H1 (cell line): Measurements from ENCODE around the gene RERE. TPM values are rescaled to one million over a fixed set of nuclear protein-coding genes. Genes with fewer than 3 reads are reported as not detected.

ENCODE experiments used
- CTCF ChIA-PET: fragments of 300-600 bp; sonication (Branson Sonifier 250); formaldehyde crosslinking; loops from one replicate; lab custom pipeline; 2021; ENCODE audit not compliant: partially characterized antibody; lab: Charles Lee
- POLR2A ChIA-PET: fragments of 300-600 bp; sonication (Branson Sonifier 250); formaldehyde crosslinking; loops from one replicate; lab custom pipeline; 2021; ENCODE audit warnings: inconsistent platforms; ENCODE audit not compliant: partially characterized antibody; lab: Charles Lee
- DNase-seq, 2 experiments: peaks; one replicate each; pipeline versions ENCODE4 v3.0.0 to v3.0.0-alpha.2; 2010 to 2022; ENCODE audit warnings: low spot score in 2 of 2, low read depth in 1 of 2, mixed read lengths in 1 of 2
- FAIRE-seq: peaks from 2 replicates; lab custom pipeline; 2011; peaks lifted over from hg19 to GRCh38; lab: Jason Lieb, UNC
- H2AFZ ChIP-seq: 2 replicates; pipeline ENCODE4 v1.8.1; 2012; ENCODE audit warnings: low read length, inconsistent platforms
- H2AK5ac ChIP-seq: 2 replicates; pipeline ENCODE4 v1.6.1; 2013; ENCODE audit warnings: low read depth, low read length
- H2BK120ac ChIP-seq: replicated peaks from 2 replicates; pipeline ENCODE3; 2013; ENCODE audit warnings: low read depth, low read length, inconsistent platforms
- H2BK12ac ChIP-seq: 2 replicates; pipeline ENCODE4 v1.6.1; 2013; ENCODE audit warnings: low read depth, low read length
- H2BK15ac ChIP-seq: 2 replicates; pipeline ENCODE4 v1.6.1; 2013; ENCODE audit warnings: low read length
- H2BK20ac ChIP-seq: 2 replicates; pipeline ENCODE4 v1.6.1; 2013; ENCODE audit warnings: low read length
- H2BK5ac ChIP-seq: 2 replicates; pipeline ENCODE4 v1.6.1; 2013; ENCODE audit warnings: low read depth, low read length
- H3K14ac ChIP-seq: 2 replicates; pipeline ENCODE4 v1.6.1; 2013; ENCODE audit warnings: inconsistent platforms; ENCODE audit not compliant: insufficient read length
- H3K18ac ChIP-seq: 2 replicates; pipeline ENCODE4 v1.6.1; 2013; ENCODE audit warnings: low read length; ENCODE audit errors: extremely low read depth
- H3K23ac ChIP-seq: 2 replicates; pipeline ENCODE4 v1.6.1; 2013; ENCODE audit warnings: inconsistent platforms; ENCODE audit not compliant: insufficient read length
- H3K23me2 ChIP-seq: 2 replicates; pipeline ENCODE4 v1.6.1; 2013; ENCODE audit warnings: low read depth, low read length
- H3K27ac ChIP-seq: 2 replicates; pipeline ENCODE4 v1.6.1; 2011; ENCODE audit warnings: low read depth, low read length, inconsistent platforms
- H3K27me3 ChIP-seq, 4 experiments: replicated peaks in 1 of 4; 1 replicate in 1 of 4; 2 replicates in 3 of 4; pipeline versions ENCODE4 v1.6.1 to v1.8.1; 2011 to 2013; ENCODE audit warnings: low read length in 3 of 4, mild to moderate bottlenecking in 3 of 4, inconsistent platforms in 2 of 4, mixed read lengths in 2 of 4, moderate library complexity in 1 of 4; ENCODE audit not compliant: control insufficient read depth in 3 of 4, insufficient read depth in 3 of 4; ENCODE audit errors: extremely low read depth in 1 of 4
- H3K36me3 ChIP-seq, 4 experiments: 2 replicates each; pipeline versions ENCODE4 v1.6.1 to v1.8.1; 2011 to 2013; ENCODE audit warnings: mild to moderate bottlenecking in 4 of 4, low read length in 3 of 4, moderate library complexity in 2 of 4, control low read depth in 1 of 4, inconsistent platforms in 1 of 4; ENCODE audit not compliant: insufficient read depth in 4 of 4, control insufficient read depth in 2 of 4
- H3K4ac ChIP-seq: replicated peaks from 2 replicates; pipeline ENCODE3; 2013; ENCODE audit warnings: low read length, low read depth, mixed read lengths, inconsistent platforms; ENCODE audit not compliant: insufficient read length
- H3K4me1 ChIP-seq, 4 experiments: replicated peaks in 1 of 4; 1 replicate in 1 of 4; 2 replicates in 3 of 4; pipeline versions ENCODE4 v1.6.1 to v1.8.1; 2011 to 2013; ENCODE audit warnings: low read length in 3 of 4, inconsistent platforms in 2 of 4, mixed read lengths in 1 of 4; ENCODE audit not compliant: insufficient read depth in 4 of 4, control insufficient read depth in 3 of 4
- H3K4me2 ChIP-seq, 2 experiments: 2 replicates each; pipeline versions ENCODE4 v1.6.1 to v1.8.1; 2011 to 2013; ENCODE audit warnings: low read depth in 2 of 2, low read length in 2 of 2, control low read depth in 1 of 2, inconsistent platforms in 1 of 2, mild to moderate bottlenecking in 1 of 2; ENCODE audit not compliant: insufficient read depth in 1 of 2
- H3K4me3 ChIP-seq, 4 experiments: fragments of 200-600, 300-600 bp in 1 of 4; sonication (generic), shearing (Covaris generic), sonication (Bioruptor Twin) in 1 of 4; 2 replicates each; pipeline versions ENCODE4 v1.5.1 to v1.8.1; 2011 to 2016; ENCODE audit warnings: low read length in 4 of 4, low read depth in 3 of 4, control low read depth in 2 of 4, inconsistent platforms in 2 of 4, mild to moderate bottlenecking in 2 of 4, mixed read lengths in 1 of 4, moderate library complexity in 1 of 4; ENCODE audit not compliant: insufficient read depth in 2 of 4; ENCODE audit errors: extremely low read depth in 1 of 4
- H3K56ac ChIP-seq: replicated peaks from 2 replicates; pipeline ENCODE3; 2013; ENCODE audit warnings: low read depth, mild to moderate bottlenecking, mixed read lengths, low read length, inconsistent platforms; ENCODE audit not compliant: insufficient read length
- H3K79me1 ChIP-seq: 2 replicates; pipeline ENCODE4 v1.6.1; 2013; ENCODE audit warnings: low read depth, low read length, control low read depth
- H3K79me2 ChIP-seq, 2 experiments: 2 replicates each; pipeline versions ENCODE4 v1.6.1 to v1.8.1; 2012 to 2013; ENCODE audit warnings: low read length in 2 of 2, mild to moderate bottlenecking in 2 of 2, inconsistent platforms in 1 of 2; ENCODE audit not compliant: insufficient read depth in 2 of 2, control insufficient read depth in 1 of 2
- H3K9ac ChIP-seq, 4 experiments: replicated peaks in 1 of 4; 1 replicate in 1 of 4; 2 replicates in 3 of 4; pipeline versions ENCODE4 v1.6.1 to v1.8.1; 2011 to 2013; ENCODE audit warnings: low read depth in 3 of 4, low read length in 3 of 4, control low read depth in 2 of 4, mild to moderate bottlenecking in 2 of 4, moderate library complexity in 2 of 4, inconsistent platforms in 1 of 4; ENCODE audit errors: extremely low read depth in 1 of 4
- H3K9me3 ChIP-seq, 2 experiments: 2 replicates each; pipeline versions ENCODE4 v1.6.1 to v1.8.1; 2012 to 2013; ENCODE audit warnings: mild to moderate bottlenecking in 2 of 2, moderate library complexity in 2 of 2, control low read depth in 1 of 2, inconsistent platforms in 1 of 2, low read depth in 1 of 2, low read length in 1 of 2, mixed read lengths in 1 of 2; ENCODE audit not compliant: insufficient read depth in 2 of 2
- H4K20me1 ChIP-seq, 2 experiments: replicated peaks in 1 of 2; 2 replicates each; pipeline versions ENCODE3 to v1.8.1; 2011 to 2013; ENCODE audit warnings: inconsistent platforms in 2 of 2, low read length in 2 of 2, mild to moderate bottlenecking in 1 of 2; ENCODE audit not compliant: insufficient read depth in 2 of 2, control insufficient read depth in 1 of 2
- H4K5ac ChIP-seq: 2 replicates; pipeline ENCODE4 v1.6.1; 2013; ENCODE audit warnings: low read length, low read depth, mixed read lengths, inconsistent platforms; ENCODE audit not compliant: insufficient read length
- H4K8ac ChIP-seq: 2 replicates; pipeline ENCODE4 v1.8.0; 2013; ENCODE audit warnings: mild to moderate bottlenecking, moderate library complexity, low read length, inconsistent platforms; ENCODE audit not compliant: insufficient read depth; ENCODE audit errors: extremely low read depth
- H4K91ac ChIP-seq: replicated peaks from 2 replicates; pipeline ENCODE3; 2013; ENCODE audit warnings: low read length, mixed read lengths, inconsistent platforms; ENCODE audit not compliant: insufficient read length
- EP300 ChIP-seq, 2 experiments: IDR thresholded peaks; 1 replicate in 1 of 2; 2 replicates in 1 of 2; pipeline ENCODE4 v1.6.1; 2011 to 2012; ENCODE audit warnings: low read depth in 2 of 2, low read length in 2 of 2, mild to moderate bottlenecking in 2 of 2, borderline replicate concordance in 1 of 2, inconsistent platforms in 1 of 2, moderate library complexity in 1 of 2
- FOSL1 ChIP-seq: IDR thresholded peaks from 2 replicates; pipeline ENCODE4 v1.6.1; 2011; ENCODE audit warnings: mild to moderate bottlenecking, low read depth, low read length, moderate library complexity; ENCODE audit not compliant: insufficient read depth
- JUN ChIP-seq: IDR thresholded peaks from 2 replicates; pipeline ENCODE4 v1.6.1; 2011; ENCODE audit warnings: low read depth, mild to moderate bottlenecking, improper control_type of control experiment, low read length
- KDM4A ChIP-seq: IDR thresholded peaks from one replicate; pipeline ENCODE4 v1.7.1; 2012; ENCODE audit warnings: low read depth, mild to moderate bottlenecking, moderate library complexity, low read length, inconsistent platforms; ENCODE audit not compliant: severe bottlenecking
- NANOG ChIP-seq: IDR thresholded peaks from 2 replicates; pipeline ENCODE4 v1.6.1; 2011; ENCODE audit warnings: low read length, low read depth, mild to moderate bottlenecking, inconsistent platforms; ENCODE audit not compliant: insufficient read depth, poor library complexity, severe bottlenecking
- PHF8 ChIP-seq: fragments of 200-600 bp; sonication (generic); conservative IDR thresholded peaks from 2 replicates; pipeline ENCODE4 v1.7.1; 2012; ENCODE audit warnings: low read depth, mild to moderate bottlenecking, inconsistent platforms, low read length, moderate library complexity
- TEAD4 ChIP-seq: IDR thresholded peaks from 2 replicates; pipeline ENCODE4 v1.6.1; 2012; ENCODE audit warnings: low read depth, low read length, inconsistent platforms, mixed read lengths
- YY1 ChIP-seq: IDR thresholded peaks from 2 replicates; pipeline ENCODE4 v1.6.1; 2011; ENCODE audit warnings: low read depth, mild to moderate bottlenecking, low read length
- WGBS, 2 experiments: shearing (Covaris generic) in 1 of 2; methylation state at CpG; one replicate each; pipeline versions ENCODE4 v1.1.6 to v1.1.7; 2013 to 2015; ENCODE audit warnings: low lambda C conversion rate in 2 of 2, mixed read lengths in 2 of 2, inconsistent platforms in 1 of 2, low coverage in 1 of 2, missing lambda C conversion rate in 1 of 2; ENCODE audit not compliant: insufficient replicate concordance in 2 of 2, insufficient coverage in 1 of 2, insufficient read length in 1 of 2; ENCODE audit errors: extremely low coverage in 1 of 2, missing lambda C conversion rate in 1 of 2; 5-methylcytosine and 5-hydroxymethylcytosine counted together
- polyA plus RNA-seq, 7 experiments: library from polyadenylated mRNA; depleted of rRNA in 3 of 7; stranded (reverse) in 5 of 7; unstranded in 2 of 7; fragments of >200 nt in 5 of 7; fragments of 200-250 nt in 2 of 7; gene quantifications; 1 replicate in 5 of 7; 2 replicates in 1 of 7; 4 replicates in 1 of 7; pipeline versions ENCODE4 v1.2.1 to v1.2.3, GENCODE V29; 2011 to 2013; ENCODE audit warnings: missing spikeins in 2 of 7, mixed read lengths in 2 of 7
- total RNA-seq: library from RNA; stranded (reverse); fragmentation: NEBNext Ultra II Directional; extraction: Animal tissue kit (Norgen Biotek cat#: 25700); gene quantifications from 2 replicates; pipeline ENCODE4 v1.2.1, GENCODE V29; 2021
- TF ChIP-seq, protein P1 (sequence below): IDR thresholded peaks from 2 replicates; pipeline ENCODE4 v1.6.1; 2011; ENCODE audit warnings: low read length, improper control_type of control experiment

The RERE gene
- total and polyA plus RNA-seq, 2 of the 8 experiments (the other 6 are each of a cell fraction or from before 2014, with no cell fraction given) = 15.3 to 142 TPM

DNA sequence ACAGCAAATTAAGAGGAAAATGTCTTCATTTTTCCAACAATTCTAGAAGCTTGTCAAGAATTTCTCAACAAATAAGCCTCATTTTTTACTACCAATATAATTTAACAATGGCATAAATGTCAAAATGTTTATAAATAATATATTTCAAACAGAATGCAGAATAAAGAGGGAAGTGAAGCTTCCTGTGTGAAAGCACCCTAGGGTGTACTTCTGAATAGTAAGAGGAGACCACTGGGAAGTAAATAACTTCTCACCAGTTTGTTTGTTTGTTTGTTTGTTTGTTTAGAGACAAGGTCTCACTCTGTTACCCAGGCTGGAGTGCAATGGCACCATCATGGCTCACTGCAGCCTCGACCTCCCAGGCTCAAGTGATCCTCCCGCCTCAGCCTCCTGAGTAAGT is 255.2 kb downstream of the RERE start:
- no peak overlapping the region for H3K9ac ChIP-seq
- H3K4me3 ChIP-seq = no peak overlapping the region
- no peaks in the 10 kb centered on the region; a peak in 1 of 8 replicates for H3K36me3 ChIP-seq
- TF ChIP-seq KDM4A (no peak), PHF8 (no peak), NANOG (no peak), YY1 (no peak), TEAD4 (no peak), FOSL1 (no peak), EP300 (IDR thresholded peaks at IDR 0.05; ENCODE audit: borderline replicate concordance in 1 of 2, low read depth in 2 of 2, low read length in 2 of 2) (no peak), JUN (no peak)
- TF ChIP-seq, protein P1, sequence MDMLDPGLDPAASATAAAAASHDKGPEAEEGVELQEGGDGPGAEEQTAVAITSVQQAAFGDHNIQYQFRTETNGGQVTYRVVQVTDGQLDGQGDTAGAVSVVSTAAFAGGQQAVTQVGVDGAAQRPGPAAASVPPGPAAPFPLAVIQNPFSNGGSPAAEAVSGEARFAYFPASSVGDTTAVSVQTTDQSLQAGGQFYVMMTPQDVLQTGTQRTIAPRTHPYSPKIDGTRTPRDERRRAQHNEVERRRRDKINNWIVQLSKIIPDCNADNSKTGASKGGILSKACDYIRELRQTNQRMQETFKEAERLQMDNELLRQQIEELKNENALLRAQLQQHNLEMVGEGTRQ = no peak
- 92% methylated on average over 2 of the region's 2 CpGs; no CpG with 5 or more reads in 1 of the 2 experiments for whole genome bisulfite sequencing, 2 experiments
- FAIRE-seq (no peak), DNase-seq (no peak)
- H2BK15ac ChIP-seq = no peak overlapping the region
- H2BK20ac ChIP-seq = no peak overlapping the region
- POLR2A ChIA-PET = interaction anchor here (0.6 kb wide), 1 partner anchor 45 kb away, joined by 3 read pairs; no protein-coding TSS in a partner anchor
- H3K23me2 ChIP-seq = no peaks in the 10 kb centered on the region; the same call in 1 of the 2 replicates
- H3K27ac ChIP-seq = no peak overlapping the region
- no peaks in the 10 kb centered on the region for H3K27me3 ChIP-seq
- no peaks in the 10 kb centered on the region for H3K9me3 ChIP-seq
- H3K4me1 ChIP-seq = peaks cover 0 to 6% (median 3%) of the 10 kb centered on the region in 4 experiments; a peak in 2 of 7 replicates
- no peak overlapping the region for H2BK5ac ChIP-seq
- no peak overlapping the region for H4K5ac ChIP-seq
- H3K4me2 ChIP-seq = no peak overlapping the region
- CTCF ChIA-PET = interaction anchor here (0.7 to 5.3 kb wide), 37 partner anchors 8 to 895 kb away, joined by 3 to 71 read pairs (median 4); no protein-coding TSS in a partner anchor
- no peak overlapping the region for H2AFZ ChIP-seq
- no peak overlapping the region for H3K23ac ChIP-seq
- no peak overlapping the region for H4K8ac ChIP-seq
- H3K79me1 ChIP-seq = peaks cover 2% of the 10 kb centered on the region; the same call in 1 of the 2 replicates
- H2BK120ac ChIP-seq = no peak overlapping the region
- H3K18ac ChIP-seq = no peak overlapping the region
- H2AK5ac ChIP-seq = no peak overlapping the region
- H3K79me2 ChIP-seq = peaks cover 0 to 79% of the 10 kb centered on the region in 2 experiments; a peak in 2 of 4 replicates
- no peak overlapping the region for H3K4ac ChIP-seq
- no peak overlapping the region for H4K91ac ChIP-seq
- no peak overlapping the region for H3K14ac ChIP-seq
- H4K20me1 ChIP-seq = peaks cover 4 to 11% of the 10 kb centered on the region in 2 experiments
- no peak overlapping the region for H2BK12ac ChIP-seq
- H3K56ac ChIP-seq = no peak overlapping the region
